H4 (cell line): ENCODE data around the gene MINDY4B. TPM values are rescaled to one million over a fixed set of nuclear protein-coding genes. Genes with fewer than 3 reads are reported as not detected.
A peak's percentile ranks its signal among the peaks of the same experiment; 100 is the strongest.

Experiments
- DNase-seq: peaks from one replicate; pipeline ENCODE4 v3.0.0-alpha.2; 2015; ENCODE audit warnings: low spot score
- total RNA-seq: library from RNA; depleted of rRNA; stranded (reverse); fragments of >200 nt; shearing (Covaris generic); gene quantifications from 2 replicates; pipeline ENCODE4 v1.2.3, GENCODE V29; 2014; rRNA removed

Gene MINDY4B
- total RNA-seq = not detected in 2 replicates

- DNase-seq = no peak
Observed at GRCh38 chr3:150905339-150905738, at the start of gene MINDY4B. Gene MINDY4B (minus strand): TSS chr3:150905439. CDS start chr3:150905439, 0 bp downstream.

- no peak for DNase-seq
Observed at GRCh38 chr3:150951923-150952322, 46.7 kb upstream of the MINDY4B start.

- DNase-seq = peak; percentile 79
Observed at GRCh38 chr3:150945226-150946032, 40.2 kb upstream of the MINDY4B start.

- DNase-seq = no peak
Observed at GRCh38 chr3:150942221-150942620, 37.0 kb upstream of the MINDY4B start.

GRCh38 chr3:150936693-150937092 is 31.5 kb upstream of the MINDY4B start:
- DNase-seq = no peak

GRCh38 chr3:150933473-150933995 is 28.3 kb upstream of the MINDY4B start:
- no peak for DNase-seq

GRCh38 chr3:150931745-150932144 is 26.5 kb upstream of the MINDY4B start:
- DNase-seq = no peak

- no peak for DNase-seq
Observed at GRCh38 chr3:150930839-150931238, 25.6 kb upstream of the MINDY4B start.

- no peak for DNase-seq
Observed at GRCh38 chr3:150928234-150928633, 23.0 kb upstream of the MINDY4B start.

GRCh38 chr3:150926328-150926727 is 21.1 kb upstream of the MINDY4B start:
- no peak for DNase-seq

- peak; percentile 44 for DNase-seq
Observed at GRCh38 chr3:150925751-150926201, 20.5 kb upstream of the MINDY4B start.

GRCh38 chr3:150922611-150923010 is 17.4 kb upstream of the MINDY4B start:
- no peak for DNase-seq

- DNase-seq = no peak
Observed at GRCh38 chr3:150921209-150921608, 16.0 kb upstream of the MINDY4B start.

- no peak for DNase-seq
Observed at GRCh38 chr3:150920236-150920635, 15.0 kb upstream of the MINDY4B start.

GRCh38 chr3:150917951-150918350 is 12.7 kb upstream of the MINDY4B start:
- no peak for DNase-seq

- DNase-seq = no peak
Observed at GRCh38 chr3:150913133-150913922, 8.1 kb upstream of the MINDY4B start.

GRCh38 chr3:150912501-150912900 is 7.3 kb upstream of the MINDY4B start:
- DNase-seq = no peak

- no peak for DNase-seq
Observed at GRCh38 chr3:150911771-150912170, 6.5 kb upstream of the MINDY4B start.

- no peak for DNase-seq
Observed at GRCh38 chr3:150906461-150906860, 1.2 kb upstream of the MINDY4B start.

- DNase-seq = no peak
Observed at GRCh38 chr3:150905746-150906145, 507 bp upstream of the MINDY4B start.

- no peak for DNase-seq
Observed at GRCh38 chr3:150902988-150903387, 2.3 kb downstream of the MINDY4B start.

GRCh38 chr3:150901793-150902192 is 3.4 kb downstream of the MINDY4B start:
- no peak for DNase-seq

GRCh38 chr3:150899141-150899540 is 6.1 kb downstream of the MINDY4B start:
- no peak for DNase-seq
